Suprapubic skin (tissue), 4 donors: ENCODE measurements around the gene GRIFIN. TPM values are rescaled to one million over a fixed set of nuclear protein-coding genes. Genes with fewer than 3 reads are reported as not detected.

Experiments
- DNase-seq, 2 donors: peaks; one replicate each; pipeline ENCODE4 v3.0.0-alpha.2; 2019; ENCODE audit warnings: low spot score in 2 of 2
- H3K27ac ChIP-seq: fragments of 200-600 bp; sonication (generic); one replicate; pipeline ENCODE4 v1.5.1; 2019
- H3K27me3 ChIP-seq: fragments of 200-600 bp; sonication (generic); one replicate; pipeline ENCODE4 v1.5.1; 2019
- H3K36me3 ChIP-seq: fragments of 200-600 bp; sonication (generic); one replicate; pipeline ENCODE4 v1.5.1; 2019
- H3K4me1 ChIP-seq: fragments of 200-600 bp; sonication (generic); one replicate; pipeline ENCODE4 v1.5.1; 2019
- H3K4me3 ChIP-seq: fragments of 200-600 bp; sonication (generic); one replicate; pipeline ENCODE4 v1.5.1; 2019; ENCODE audit warnings: mild to moderate bottlenecking
- H3K9me3 ChIP-seq: fragments of 200-600 bp; sonication (generic); one replicate; pipeline ENCODE4 v1.5.1; 2019
- EP300 ChIP-seq: sonication (generic); formaldehyde crosslinking; IDR thresholded peaks from one replicate; pipeline ENCODE4 v1.6.1; 2017; ENCODE audit warnings: antibody characterized with exemption
- POLR2A ChIP-seq, 2 donors: fragments of 450-650 bp; IDR thresholded peaks; one replicate each; pipeline ENCODE4 v1.6.1; 2017; ENCODE audit warnings: antibody characterized with exemption in 2 of 2, mild to moderate bottlenecking in 2 of 2, moderate library complexity in 2 of 2
- POLR2AphosphoS5 ChIP-seq, 3 donors: sonication (generic); formaldehyde crosslinking; IDR thresholded peaks; one replicate each; pipeline ENCODE4 v1.6.1; 2017; ENCODE audit warnings: antibody characterized with exemption in 3 of 3
- WGBS: methylation state at CpG from one replicate; pipeline ENCODE4 v1.1.5; 2018; 5-methylcytosine and 5-hydroxymethylcytosine counted together
- total RNA-seq, 4 donors: library from RNA; depleted of rRNA; stranded (reverse); fragments of >200 nt; gene quantifications; one replicate each; pipeline ENCODE4 v1.1.0, GENCODE V29; 2016
- TF ChIP-seq, protein P1 (sequence below), 2 donors: fragments of 200-600 bp in 1 of 2; fragments of 450-650 bp in 1 of 2; sonication (generic) in 1 of 2; IDR thresholded peaks; one replicate each; pipeline ENCODE4 v1.5.1; 2016 to 2019; ENCODE audit warnings: antibody characterized with exemption in 2 of 2, mild to moderate bottlenecking in 1 of 2, moderate library complexity in 1 of 2

GRIFIN gene
- total RNA-seq, 4 donors from 2014 or later, result not detected

GRCh38 chr7:2521952-2522591 is 45.9 kb upstream of the GRIFIN start:
- TF ChIP-seq POLR2A (IDR thresholded peaks at IDR 0.05) (no peak), EP300 (no peak), POLR2AphosphoS5 (IDR thresholded peaks at IDR 0.05) (no peak)
- TF ChIP-seq, protein P1, sequence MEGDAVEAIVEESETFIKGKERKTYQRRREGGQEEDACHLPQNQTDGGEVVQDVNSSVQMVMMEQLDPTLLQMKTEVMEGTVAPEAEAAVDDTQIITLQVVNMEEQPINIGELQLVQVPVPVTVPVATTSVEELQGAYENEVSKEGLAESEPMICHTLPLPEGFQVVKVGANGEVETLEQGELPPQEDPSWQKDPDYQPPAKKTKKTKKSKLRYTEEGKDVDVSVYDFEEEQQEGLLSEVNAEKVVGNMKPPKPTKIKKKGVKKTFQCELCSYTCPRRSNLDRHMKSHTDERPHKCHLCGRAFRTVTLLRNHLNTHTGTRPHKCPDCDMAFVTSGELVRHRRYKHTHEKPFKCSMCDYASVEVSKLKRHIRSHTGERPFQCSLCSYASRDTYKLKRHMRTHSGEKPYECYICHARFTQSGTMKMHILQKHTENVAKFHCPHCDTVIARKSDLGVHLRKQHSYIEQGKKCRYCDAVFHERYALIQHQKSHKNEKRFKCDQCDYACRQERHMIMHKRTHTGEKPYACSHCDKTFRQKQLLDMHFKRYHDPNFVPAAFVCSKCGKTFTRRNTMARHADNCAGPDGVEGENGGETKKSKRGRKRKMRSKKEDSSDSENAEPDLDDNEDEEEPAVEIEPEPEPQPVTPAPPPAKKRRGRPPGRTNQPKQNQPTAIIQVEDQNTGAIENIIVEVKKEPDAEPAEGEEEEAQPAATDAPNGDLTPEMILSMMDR (IDR thresholded peaks at IDR 0.05), result no peak
- peaks cover 7% of the 10 kb centered on the region for H3K27me3 ChIP-seq
- WGBS, result 8% methylated on average over 14 of the region's 17 CpGs

DNA sequence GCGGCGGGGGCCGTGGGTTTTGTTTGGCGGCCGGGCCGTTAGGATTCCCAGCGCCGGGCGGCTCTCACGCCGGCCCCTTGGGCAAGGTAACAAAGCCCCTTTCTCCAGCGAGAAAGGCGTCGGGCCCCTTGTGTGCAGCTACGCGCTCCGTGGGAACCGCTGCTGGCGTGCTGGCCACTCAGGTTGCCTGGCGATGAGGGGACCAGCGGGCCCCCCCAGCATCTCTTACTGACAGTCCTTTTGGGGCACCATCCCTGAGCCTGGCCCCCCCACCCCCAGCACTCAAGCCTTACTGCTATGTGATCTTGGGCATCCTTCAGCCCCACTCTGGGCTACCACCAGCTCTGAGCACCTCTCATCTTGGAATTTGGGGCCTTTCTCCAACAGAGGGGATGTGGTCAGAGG is 45.1 kb upstream of the GRIFIN start:
- no peak for DNase-seq
- H3K4me3 ChIP-seq, result peak overlapping the region; percentile 64
- 44% methylated on average over 6 of the region's 21 CpGs for WGBS
- peaks cover 9% of the 10 kb centered on the region for H3K36me3 ChIP-seq
- peak overlapping the region; percentile 90 for H3K27ac ChIP-seq
- TF ChIP-seq POLR2A (IDR thresholded peaks at IDR 0.05) (no peak), EP300 (no peak), POLR2AphosphoS5 (IDR thresholded peaks at IDR 0.05) (no peak)
- TF ChIP-seq, protein P1 (IDR thresholded peaks at IDR 0.05), result no peak
- H3K9me3 ChIP-seq, result no peaks in the 10 kb centered on the region
- H3K4me1 ChIP-seq, result peaks cover 82% of the 10 kb centered on the region
- H3K27me3 ChIP-seq, result peaks cover 7% of the 10 kb centered on the region

More at GRCh38 chr7:2521952-2522591, 45.9 kb upstream of the GRIFIN start:
- peaks cover 90% of the 10 kb centered on the region for H3K4me1 ChIP-seq
- no peaks in the 10 kb centered on the region for H3K9me3 ChIP-seq
- peak overlapping the region; percentile 90 for H3K27ac ChIP-seq
- peaks cover 14% of the 10 kb centered on the region for H3K36me3 ChIP-seq
- DNase-seq, result no peak
- peak overlapping the region; percentile 64 for H3K4me3 ChIP-seq

GRCh38 chr7:2520761-2521290 is 44.6 kb upstream of the GRIFIN start:
- Histone ChIP-seq H3K4me3 (peak overlapping the region; percentile 64), H3K27me3 (peaks cover 7% of the 10 kb centered on the region), H3K27ac (peak overlapping the region; percentile 90), H3K36me3 (peaks cover 5% of the 10 kb centered on the region), H3K9me3 (no peaks in the 10 kb centered on the region), H3K4me1 (peaks cover 77% of the 10 kb centered on the region)
- DNase-seq, result no peak
- TF ChIP-seq POLR2AphosphoS5 (IDR thresholded peaks at IDR 0.05) (no peak), EP300 (no peak), POLR2A (IDR thresholded peaks at IDR 0.05) (no peak)
- TF ChIP-seq, protein P1 (IDR thresholded peaks at IDR 0.05), result no peak
- WGBS, result 13% methylated on average over 10 of the region's 12 CpGs

DNA sequence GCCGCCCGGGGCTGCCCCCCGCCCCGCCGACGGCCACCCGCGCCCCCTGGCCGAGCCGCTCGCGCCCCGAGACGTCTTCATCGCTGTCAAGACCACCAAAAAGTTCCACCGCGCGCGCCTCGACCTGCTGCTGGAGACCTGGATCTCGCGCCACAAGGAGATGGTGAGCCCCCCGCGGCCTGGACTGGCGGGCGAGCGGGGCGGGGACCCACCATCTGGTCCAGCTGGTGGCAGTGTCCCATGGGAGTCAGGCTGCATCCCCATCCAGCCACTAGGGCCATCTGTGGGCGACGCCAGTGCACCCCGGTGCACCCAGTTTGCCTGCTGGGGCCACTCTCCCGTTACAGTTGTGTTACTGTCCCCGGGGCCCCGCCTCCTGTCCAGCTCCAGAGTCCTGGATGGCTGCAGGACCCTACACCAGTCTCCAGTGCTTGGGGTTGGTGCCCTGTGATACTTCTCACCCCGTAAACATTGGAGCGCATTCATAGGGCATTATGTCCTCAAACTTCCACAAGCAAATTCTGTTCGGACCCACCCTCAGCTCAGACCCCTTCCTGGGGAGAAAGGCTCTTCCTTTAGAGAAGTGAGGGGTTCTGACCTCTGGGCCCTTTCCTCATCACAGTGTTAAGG is 44.0 kb upstream of the GRIFIN start:
- no peaks in the 10 kb centered on the region for H3K36me3 ChIP-seq
- peak overlapping the region; percentile 64 for H3K4me3 ChIP-seq
- peaks cover 7% of the 10 kb centered on the region for H3K27me3 ChIP-seq
- no peaks in the 10 kb centered on the region for H3K9me3 ChIP-seq
- TF ChIP-seq POLR2A (IDR thresholded peaks at IDR 0.05) (no peak), POLR2AphosphoS5 (IDR thresholded peaks at IDR 0.05) (no peak), EP300 (no peak)
- TF ChIP-seq, protein P1 (IDR thresholded peaks at IDR 0.05), result no peak
- DNase-seq, result no peak
- WGBS, result no CpG with 5 or more reads among the region's 37 CpGs
- peaks cover 71% of the 10 kb centered on the region for H3K4me1 ChIP-seq
- H3K27ac ChIP-seq, result peak overlapping the region; percentile 90
